CD4-positive, alpha-beta T cell (primary cell): ENCODE results near the gene LPAR1. TPM values are rescaled to one million over a fixed set of nuclear protein-coding genes. Genes with fewer than 3 reads are reported as not detected.
"Not testable (repeated sequence)": the region's sequence is repeated elsewhere in the genome, so short reads cannot be mapped to it uniquely, and the experiment has no call there.

Experiments used
- ATAC-seq: fragments of 200-7000 bp; cut with Tn5 transposase; one replicate; pipeline ENCODE4 v1.10.0; 2022; ENCODE audit warnings: mild to moderate bottlenecking; ENCODE audit not compliant: poor library complexity
- CTCF ChIA-PET: fragments of 350-600 bp; sonication (Branson Sonifier 250); formaldehyde crosslinking; loops from one replicate; lab custom pipeline; 2021; ENCODE audit warnings: antibody characterized with exemption, inconsistent platforms; lab: Charles Lee
- POLR2A ChIA-PET: fragments of 350-600 bp; sonication (Branson Sonifier 250); formaldehyde crosslinking; loops from one replicate; lab custom pipeline; 2021; ENCODE audit warnings: antibody characterized with exemption, inconsistent platforms; lab: Charles Lee
- DNase-seq, 14 experiments: peaks; one replicate each; pipeline ENCODE4 v3.0.0-alpha.2; 2013 to 2020; ENCODE audit warnings: mixed read lengths in 2 of 14
- H3K27ac ChIP-seq, 2 donors: one replicate each; pipeline versions ENCODE4 v1.5.1 to v1.7.0; 2013; ENCODE audit warnings: low read length in 2 of 2, low read depth in 1 of 2, mild to moderate bottlenecking in 1 of 2
- H3K27me3 ChIP-seq, 2 experiments: 1 replicate in 1 of 2; 2 replicates in 1 of 2; pipeline versions ENCODE4 v1.6.1 to v1.7.0; 2013; ENCODE audit warnings: low read length in 2 of 2, control low read depth in 1 of 2, mild to moderate bottlenecking in 1 of 2, moderate library complexity in 1 of 2; ENCODE audit not compliant: insufficient read depth in 2 of 2, control insufficient read depth in 1 of 2
- H3K36me3 ChIP-seq: one replicate; pipeline ENCODE4 v1.6.1; 2013; ENCODE audit warnings: low read length, control low read depth; ENCODE audit not compliant: insufficient read depth
- H3K4me1 ChIP-seq: one replicate; pipeline ENCODE4 v1.6.1; 2013; ENCODE audit warnings: low read length, control low read depth; ENCODE audit not compliant: insufficient read depth
- H3K4me3 ChIP-seq: one replicate; pipeline ENCODE4 v1.5.1; 2013; ENCODE audit warnings: mild to moderate bottlenecking, low read length, moderate library complexity
- H3K9me3 ChIP-seq, 2 experiments: 1 replicate in 1 of 2; 2 replicates in 1 of 2; pipeline versions ENCODE4 v1.6.1 to v1.7.0; 2013; ENCODE audit warnings: low read length in 2 of 2, mild to moderate bottlenecking in 2 of 2, control low read depth in 1 of 2, moderate library complexity in 1 of 2; ENCODE audit not compliant: control insufficient read depth in 1 of 2, insufficient read depth in 1 of 2
- H3K27ac Mint-ChIP-seq: one replicate; pipeline ENCODE4 v1.8.0; 2020; ENCODE audit warnings: mixed read lengths
- H3K27me3 Mint-ChIP-seq: one replicate; pipeline ENCODE4 v1.8.0; 2021; ENCODE audit warnings: mixed read lengths
- H3K36me3 Mint-ChIP-seq: one replicate; pipeline ENCODE4 v1.8.0; 2021; ENCODE audit warnings: low read depth, mixed read lengths
- H3K4me1 Mint-ChIP-seq: one replicate; pipeline ENCODE4 v1.8.0; 2021; ENCODE audit warnings: low read depth, mixed read lengths
- H3K4me3 Mint-ChIP-seq: one replicate; pipeline ENCODE4 v1.8.0; 2020; ENCODE audit warnings: mild to moderate bottlenecking, mixed read lengths
- H3K9me3 Mint-ChIP-seq: one replicate; pipeline ENCODE4 v1.8.0; 2020; ENCODE audit warnings: mixed read lengths
- CTCF ChIP-seq: fragments of 200-600 bp; IDR thresholded peaks from one replicate; pipeline ENCODE4 v1.8.0; 2022; ENCODE audit warnings: antibody characterized with exemption, mild to moderate bottlenecking
- intact Hi-C, 2 experiments: fragments of 100-400 bp; cut with DNase I in 1 of 2; cut with micrococcal nuclease in 1 of 2; formaldehyde crosslinking; loops; one replicate each; pipeline versions ENCODE4 v1.15.1 to v1.9.0; 2023 to 2025; cut with DNase I, micrococcal nuclease
- total RNA-seq, 174 experiments: library from RNA in 2 of 174; stranded (reverse) in 2 of 174; gene quantifications; one replicate each; pipeline ENCODE4 v1.2.3 and lab custom pipeline; 2021 to 2026

LPAR1 gene
- total RNA-seq, 2 experiments from 2014 or later, result not detected

- Histone ChIP-seq H3K9me3 (peaks cover 0 to 4% of the 10 kb centered on the region in 2 experiments), H3K27ac (no peak overlapping the region), H3K27me3 (no peaks in the 10 kb centered on the region), H3K4me3 (no peak overlapping the region), H3K4me1 (no peaks in the 10 kb centered on the region), H3K36me3 (no peaks in the 10 kb centered on the region)
- no peaks in the 10 kb centered on the region for H3K36me3 Mint-ChIP-seq
- no peak overlapping the region for H3K4me3 Mint-ChIP-seq
- no peak for DNase-seq
- no peaks in the 10 kb centered on the region for H3K4me1 Mint-ChIP-seq
- TF ChIP-seq CTCF, result no peak
- ChIA-PET POLR2A (no interaction called here), CTCF (no interaction called here)
- peaks cover 8% of the 10 kb centered on the region for H3K9me3 Mint-ChIP-seq
- H3K27ac Mint-ChIP-seq, result no peak overlapping the region
- intact Hi-C loops, result no loop called here
- peaks cover 2% of the 10 kb centered on the region for H3K27me3 Mint-ChIP-seq
- ATAC-seq, result no peak
Measured at GRCh38 chr9:111051400-111051799, 13.1 kb upstream of the LPAR1 start.

- no peaks in the 10 kb centered on the region for H3K27me3 ChIP-seq
- peaks cover 9% of the 10 kb centered on the region for H3K9me3 Mint-ChIP-seq
- H3K36me3 Mint-ChIP-seq, result no peaks in the 10 kb centered on the region
- no peak for TF ChIP-seq CTCF
- H3K27ac Mint-ChIP-seq, result no peak overlapping the region
- H3K36me3 ChIP-seq, result no peaks in the 10 kb centered on the region
- no peak for ATAC-seq
- no peak overlapping the region for H3K27ac ChIP-seq
- ChIA-PET POLR2A (no interaction called here), CTCF (no interaction called here)
- no peak for DNase-seq
- H3K4me3 ChIP-seq, result no peak overlapping the region
- H3K4me3 Mint-ChIP-seq, result no peak overlapping the region
- H3K27me3 Mint-ChIP-seq, result peaks cover 4% of the 10 kb centered on the region
- no peaks in the 10 kb centered on the region for H3K4me1 ChIP-seq
- intact Hi-C loops, result no loop called here
- H3K4me1 Mint-ChIP-seq, result no peaks in the 10 kb centered on the region
- peaks cover 0 to 4% of the 10 kb centered on the region in 2 experiments for H3K9me3 ChIP-seq
Measured at GRCh38 chr9:111050819-111051218, 12.5 kb upstream of the LPAR1 start.

- POLR2A ChIA-PET, H3K4me1 Mint-ChIP-seq, H3K4me1 ChIP-seq, H3K27me3 ChIP-seq, CTCF ChIA-PET, H3K9me3 ChIP-seq, ATAC-seq, H3K27ac ChIP-seq, DNase-seq, H3K27ac Mint-ChIP-seq, H3K27me3 Mint-ChIP-seq, intact Hi-C loops, H3K9me3 Mint-ChIP-seq, H3K36me3 Mint-ChIP-seq, H3K4me3 Mint-ChIP-seq, H3K36me3 ChIP-seq, H3K4me3 ChIP-seq: not testable (repeated sequence)
Measured at GRCh38 chr9:111047287-111047686, 9.0 kb upstream of the LPAR1 start.

- Mint-ChIP-seq H3K4me1 (peaks cover 11% of the 10 kb centered on the region), H3K4me3 (no peak overlapping the region), H3K27me3 (peaks cover 41% of the 10 kb centered on the region), H3K36me3 (no peaks in the 10 kb centered on the region), H3K27ac (no peak overlapping the region), H3K9me3 (peaks cover 6% of the 10 kb centered on the region)
- ATAC-seq, result no peak
- POLR2A ChIA-PET, result no interaction called here
- H3K27me3 ChIP-seq, result peaks cover 6 to 15% of the 10 kb centered on the region in 2 experiments
- peaks cover 0 to 13% of the 10 kb centered on the region in 2 experiments for H3K9me3 ChIP-seq
- intact Hi-C loops, result no loop called here
- H3K4me3 ChIP-seq, result no peak overlapping the region
- no peak for DNase-seq
- H3K27ac ChIP-seq, result no peak overlapping the region
- no peaks in the 10 kb centered on the region for H3K36me3 ChIP-seq
- no peak for TF ChIP-seq CTCF
- CTCF ChIA-PET, result no interaction called here
- peaks cover 2% of the 10 kb centered on the region for H3K4me1 ChIP-seq
Measured at GRCh38 chr9:111041902-111042301, 3.6 kb upstream of the LPAR1 start.
